COLO829 (cell line): ENCODE data around the gene ZDHHC14.

Source experiments
- DNase-seq: peaks from one replicate; pipeline ENCODE4 v3.0.0; 2012; ENCODE audit warnings: low spot score

Gene ZDHHC14

GRCh38 chr6:157534134-157534871 is 153.3 kb downstream of the ZDHHC14 start:
- DNase-seq = no peak

GRCh38 chr6:157534977-157535339 is 154.0 kb downstream of the ZDHHC14 start:
- DNase-seq = no peak

GRCh38 chr6:157535340-157536222 is 154.6 kb downstream of the ZDHHC14 start:
- peak; percentile 67 for DNase-seq

GRCh38 chr6:157536223-157536545 is 155.2 kb downstream of the ZDHHC14 start:
- no peak for DNase-seq

GRCh38 chr6:157537556-157537955 is 156.6 kb downstream of the ZDHHC14 start:
- DNase-seq = no peak

- no peak for DNase-seq
Measured at GRCh38 chr6:157538168-157538567, 157.2 kb downstream of the ZDHHC14 start.

- no peak for DNase-seq
Measured at GRCh38 chr6:157538698-157539097, 157.7 kb downstream of the ZDHHC14 start.

- no peak for DNase-seq
Measured at GRCh38 chr6:157539421-157539822, 158.4 kb downstream of the ZDHHC14 start.

- no peak for DNase-seq
Measured at GRCh38 chr6:157539900-157540752, 159.1 kb downstream of the ZDHHC14 start.

GRCh38 chr6:157541618-157542413 is 160.8 kb downstream of the ZDHHC14 start:
- no peak for DNase-seq

GRCh38 chr6:157542414-157543160 is 161.6 kb downstream of the ZDHHC14 start:
- no peak for DNase-seq

GRCh38 chr6:157546321-157546720 is 165.3 kb downstream of the ZDHHC14 start:
- DNase-seq = no peak

- DNase-seq = no peak
Measured at GRCh38 chr6:157547112-157547511, 166.1 kb downstream of the ZDHHC14 start.

GRCh38 chr6:157548635-157549467 is 167.9 kb downstream of the ZDHHC14 start:
- no peak for DNase-seq

GRCh38 chr6:157549468-157549745 is 168.4 kb downstream of the ZDHHC14 start:
- no peak for DNase-seq

- DNase-seq = no peak
Measured at GRCh38 chr6:157550114-157550989, 169.4 kb downstream of the ZDHHC14 start.

- DNase-seq = no peak
Measured at GRCh38 chr6:157551041-157551832, 170.2 kb downstream of the ZDHHC14 start.

- DNase-seq = no peak
Measured at GRCh38 chr6:157552081-157552747, 171.2 kb downstream of the ZDHHC14 start.
